Fibroblast of skin of left biceps (primary cell): Measurements from ENCODE around the gene AVP.

Experiments
- DNase-seq, 2 experiments: peaks; one replicate each; pipeline ENCODE4 v3.0.0-alpha.2; 2013; ENCODE audit warnings: low read depth in 2 of 2

The AVP gene

DNA sequence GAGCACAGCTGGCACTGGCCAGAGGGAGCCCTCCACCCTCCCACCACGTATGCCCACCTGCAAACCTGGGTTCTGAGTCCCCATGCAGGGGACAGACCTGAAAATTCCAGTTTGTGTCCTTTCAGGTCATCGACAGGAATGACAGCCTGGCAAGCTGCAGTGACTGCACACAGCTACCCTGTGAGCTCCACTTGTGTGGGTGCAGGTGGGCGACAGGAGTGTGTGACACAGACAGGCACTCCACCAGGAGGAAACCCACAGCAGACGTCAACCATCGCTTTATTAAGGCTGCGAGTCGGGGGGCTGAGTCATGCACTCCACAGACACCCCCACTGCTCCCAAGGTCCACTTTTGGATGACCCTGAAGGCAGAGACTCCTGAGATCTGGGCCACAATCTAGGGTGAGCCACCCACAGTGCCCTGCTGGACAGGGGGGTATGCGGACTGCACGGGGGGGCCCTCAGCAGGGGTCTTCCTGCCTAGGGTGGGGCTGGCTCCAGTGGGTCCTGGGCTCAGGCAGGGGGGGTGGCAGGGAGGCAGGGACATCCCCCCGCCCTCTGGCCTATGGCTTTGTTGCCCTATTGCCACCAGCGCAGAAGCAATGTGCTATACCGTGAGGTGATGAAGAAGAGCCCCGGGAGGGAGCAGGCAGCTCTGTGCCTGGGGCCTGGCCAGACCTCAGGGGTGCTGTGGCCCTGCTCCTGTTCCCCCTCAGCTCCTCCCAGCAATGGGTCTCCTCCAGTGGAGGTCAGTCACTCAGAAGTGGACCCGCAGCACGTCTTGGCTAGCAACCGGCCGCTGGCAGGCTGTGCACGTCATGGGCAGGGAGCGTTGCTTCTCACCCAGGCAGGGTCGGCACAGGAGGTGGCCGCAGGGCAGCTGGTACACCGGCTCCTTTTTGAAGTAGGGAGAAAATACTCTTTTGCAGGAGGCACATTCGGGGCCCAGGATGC, 25.1 kb upstream of the AVP start:
- DNase-seq = no peak

- no peak for DNase-seq
Measured at GRCh38 chr20:3107464-3108025, 23.0 kb upstream of the AVP start.

GRCh38 chr20:3106658-3107463, 22.3 kb upstream of the AVP start:
- DNase-seq = no peak

- no peak for DNase-seq
Measured at GRCh38 chr20:3106185-3106584, 21.7 kb upstream of the AVP start.

- no peak for DNase-seq
Measured at GRCh38 chr20:3105256-3106137, 21.0 kb upstream of the AVP start.

DNA sequence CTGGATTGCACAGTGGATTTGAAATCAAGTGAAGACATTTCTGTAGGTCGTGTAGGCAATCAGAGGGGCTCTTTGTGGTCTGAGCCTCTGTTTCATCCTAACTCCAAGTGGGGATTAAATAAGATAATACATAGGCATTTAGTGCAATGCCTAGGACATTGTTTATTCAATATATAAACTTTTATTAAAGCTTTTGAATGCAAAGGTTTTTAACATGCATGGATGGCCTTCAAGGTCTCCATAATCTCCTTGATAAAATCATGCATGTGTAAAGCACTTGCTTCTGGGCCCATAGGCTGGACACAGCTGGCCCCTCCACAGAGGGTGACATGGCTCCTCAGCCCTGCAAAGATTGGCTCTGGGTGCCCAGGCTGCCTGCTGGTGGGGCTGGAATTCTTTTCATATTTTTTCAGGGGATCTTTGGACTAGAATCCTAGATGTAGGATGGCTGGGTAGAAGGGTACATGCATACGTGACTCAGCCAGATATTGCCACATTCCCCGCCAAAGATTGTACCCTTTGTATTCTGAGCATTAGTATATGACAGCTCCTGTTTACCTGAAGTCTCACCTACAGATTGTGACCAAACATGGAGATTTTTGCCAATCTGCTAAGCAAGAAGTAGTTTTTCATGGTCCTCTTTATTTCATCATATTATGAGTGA, 19.0 kb upstream of the AVP start:
- no peak for DNase-seq

DNA sequence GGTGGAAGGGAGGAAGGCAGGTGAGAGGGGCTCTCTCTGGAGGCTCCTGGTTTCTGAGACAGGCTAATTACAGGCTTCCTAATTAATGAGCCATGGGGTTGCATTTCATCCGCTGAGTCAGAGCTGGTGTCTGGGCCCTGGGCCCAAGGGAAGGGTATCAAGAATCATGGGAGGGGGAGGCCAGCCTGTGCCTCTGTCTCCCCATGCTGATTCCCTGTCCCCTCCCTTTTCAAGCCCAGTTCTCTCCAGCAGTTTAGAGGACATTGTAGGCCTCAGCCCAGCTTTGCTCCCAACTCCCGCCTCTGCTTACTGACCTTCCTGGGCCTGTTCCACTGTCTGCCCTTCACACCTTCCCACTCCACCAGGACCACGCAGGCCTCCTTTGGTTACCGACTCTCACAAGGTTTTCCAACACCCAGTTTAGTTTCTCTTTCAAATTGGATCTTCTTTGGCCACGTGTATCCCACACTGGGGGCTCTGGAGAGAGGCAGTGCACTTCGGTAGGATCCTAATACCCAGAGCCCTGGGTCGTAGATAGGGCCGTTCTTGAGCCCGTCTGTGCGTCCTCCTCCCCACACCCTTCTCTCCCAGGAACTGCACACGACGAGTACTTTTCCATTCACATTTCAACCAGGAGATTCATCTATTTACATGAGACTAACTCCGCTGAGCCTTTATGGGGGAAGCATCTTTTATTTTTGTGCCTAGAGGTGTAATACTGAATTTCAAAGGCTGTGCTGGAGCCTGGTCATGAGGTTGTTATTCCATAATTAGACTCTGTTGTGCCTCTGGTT, 18.2 kb upstream of the AVP start:
- DNase-seq = no peak

DNA sequence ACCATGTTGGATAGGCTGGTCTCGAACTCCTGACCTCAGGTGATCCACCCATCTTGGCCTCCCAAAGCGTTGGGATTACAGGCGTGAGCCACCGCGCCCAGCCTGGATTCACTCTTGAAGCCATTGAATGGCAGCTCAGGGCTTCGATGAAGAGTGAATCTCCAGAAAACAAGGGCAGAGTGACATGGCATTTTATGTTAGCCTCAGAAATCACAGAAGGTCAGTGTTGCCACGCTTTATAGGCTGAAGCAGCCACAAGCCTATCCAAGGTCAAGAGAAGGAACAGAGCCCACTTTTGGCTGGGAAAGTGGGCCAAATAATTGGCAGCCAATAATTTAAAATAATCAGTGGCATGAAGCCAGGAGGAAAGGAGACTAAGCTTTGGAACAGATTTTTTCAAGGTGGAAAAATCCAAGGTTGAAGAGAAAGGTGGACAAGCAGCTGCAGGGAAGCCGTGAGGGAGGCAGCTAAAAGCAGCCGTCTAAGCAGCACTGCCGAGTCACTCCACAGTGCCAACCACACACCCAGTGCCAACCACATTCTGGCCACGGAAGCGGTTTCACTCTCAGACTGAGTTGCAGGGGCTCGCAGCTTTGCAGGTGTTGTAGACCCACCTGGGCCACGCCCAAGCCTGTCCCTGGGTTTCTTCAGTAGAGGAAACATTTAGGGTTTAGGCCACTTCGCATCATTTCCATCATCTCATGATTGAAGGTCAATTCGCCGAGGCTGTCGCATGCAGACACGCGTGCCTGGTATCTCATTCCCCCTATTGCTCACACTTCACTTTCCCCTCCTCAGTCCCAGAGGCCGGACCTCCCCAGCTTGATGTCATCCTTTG, 17.4 kb upstream of the AVP start:
- no peak for DNase-seq

DNA sequence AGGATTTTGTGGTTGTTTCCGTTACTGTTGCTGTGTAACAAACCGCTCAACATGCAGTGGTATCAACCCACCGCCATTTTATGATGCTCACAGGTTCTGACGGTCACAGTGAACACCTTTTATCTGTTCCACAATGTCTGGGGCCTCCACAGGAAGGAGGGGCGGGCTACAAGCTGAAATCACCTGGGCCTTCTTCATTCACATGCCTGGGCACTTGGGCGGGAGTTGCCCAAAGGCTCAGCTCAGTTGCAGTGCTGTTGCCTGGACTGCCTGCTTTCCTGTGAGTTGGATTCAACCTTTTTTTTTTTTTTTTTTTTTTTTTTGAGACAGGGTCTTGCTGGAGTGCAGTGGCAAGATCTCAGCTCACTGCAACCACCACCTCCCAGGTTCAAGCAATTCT, 16.7 kb upstream of the AVP start:
- no peak for DNase-seq

GRCh38 chr20:3100480-3100879, 16.0 kb upstream of the AVP start:
- DNase-seq = no peak

DNA sequence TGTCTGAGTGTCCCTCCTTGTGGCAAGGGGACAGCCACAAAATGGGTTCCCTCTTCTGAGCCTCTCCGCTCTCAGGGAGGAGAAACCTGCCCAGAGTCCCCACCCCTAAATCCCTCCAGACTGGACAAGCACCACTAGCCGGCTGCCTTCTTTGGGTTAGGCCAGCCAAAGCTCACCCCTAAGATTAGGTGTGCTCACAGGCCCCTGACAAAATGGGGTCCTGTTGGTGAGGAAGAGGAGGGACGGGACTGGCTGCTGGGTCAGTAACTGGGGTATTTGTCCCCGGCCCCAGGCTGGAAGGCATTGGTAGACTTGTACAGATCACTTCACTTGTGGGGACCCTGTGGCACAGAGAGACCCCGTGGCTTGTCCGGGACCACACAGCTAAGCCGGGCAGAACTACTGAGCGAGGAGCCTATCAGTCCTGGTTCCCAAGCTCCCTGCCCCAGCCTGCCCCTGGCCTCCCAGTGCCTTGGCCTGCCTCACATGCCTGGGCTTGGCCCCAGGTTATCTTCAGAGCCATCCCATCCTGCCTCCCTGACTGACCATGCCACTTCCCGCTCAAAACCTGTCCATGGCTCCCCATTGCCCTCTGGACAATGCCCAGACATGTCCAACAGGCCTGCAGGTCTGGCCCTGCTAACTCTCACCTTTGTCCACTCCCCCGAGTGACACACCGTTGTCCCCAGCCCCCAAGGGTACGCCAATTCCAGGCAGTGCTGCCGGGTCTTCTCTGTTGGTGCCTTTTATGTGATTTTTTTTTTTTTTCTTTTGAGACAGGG, 10.5 kb upstream of the AVP start:
- DNase-seq = no peak

DNA sequence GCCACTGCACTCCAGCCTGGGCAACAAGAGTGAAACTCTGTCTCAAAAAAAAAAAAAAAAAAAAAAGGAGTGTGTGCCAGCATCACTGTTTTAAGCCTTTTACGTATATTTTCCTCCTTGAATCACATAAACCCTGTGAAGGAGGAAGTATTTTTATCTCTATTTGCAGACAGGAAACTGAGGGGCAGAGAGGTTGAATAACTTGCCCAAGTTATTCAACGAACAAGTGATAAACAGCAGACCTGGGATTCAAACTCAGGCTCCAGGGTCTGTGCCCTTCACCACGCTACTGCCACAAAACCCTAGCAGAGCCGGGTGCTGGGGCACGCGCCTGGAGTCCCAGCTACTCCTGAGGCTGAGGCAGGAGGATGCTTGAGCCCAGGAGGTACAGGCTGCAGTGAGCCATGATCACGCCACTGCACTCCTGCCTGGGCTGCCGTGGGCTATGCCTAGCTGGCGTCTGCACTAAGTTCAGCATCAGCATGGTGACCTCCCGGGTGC, 9.4 kb upstream of the AVP start:
- DNase-seq = no peak

DNA sequence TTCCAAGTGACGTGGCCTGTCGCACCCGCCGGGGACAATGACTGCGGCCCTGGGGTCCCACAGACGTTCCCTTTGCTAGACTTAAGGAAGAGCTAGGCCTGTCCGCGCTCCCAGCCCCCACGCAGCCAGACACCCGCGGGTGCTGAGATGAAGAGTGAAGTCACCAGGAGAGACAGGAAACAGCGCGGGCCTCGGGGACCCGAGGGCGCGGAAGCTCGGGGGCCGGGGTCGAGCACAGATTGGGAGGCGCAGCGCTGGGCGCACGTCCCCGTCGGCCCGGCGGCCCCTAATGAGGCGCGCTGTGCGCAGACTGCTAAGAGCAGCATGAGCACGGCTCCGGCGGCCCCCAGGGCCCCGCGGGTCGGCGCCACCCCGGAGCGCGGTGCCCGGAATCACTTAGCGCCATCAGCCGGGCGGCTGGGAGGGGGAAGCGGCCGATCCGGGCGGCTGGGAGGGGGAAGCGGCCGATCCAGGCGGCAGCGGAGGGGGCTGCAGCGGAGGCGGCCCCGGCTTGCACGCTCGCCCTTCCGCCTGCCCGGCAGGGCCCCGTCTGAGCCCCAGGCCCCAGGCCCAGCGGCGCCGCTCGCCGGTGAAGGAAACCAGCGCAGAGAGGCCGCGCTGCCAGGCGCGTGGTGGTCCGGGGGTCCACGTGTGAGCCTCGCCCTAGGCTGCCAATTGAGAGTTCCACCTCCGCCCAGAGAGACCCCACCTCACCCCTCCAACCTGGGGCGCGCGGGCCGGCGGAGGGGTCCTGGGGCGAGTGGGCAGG, 8.3 kb upstream of the AVP start:
- no peak for DNase-seq

- DNase-seq = no peak
Measured at GRCh38 chr20:3090565-3090964, 6.0 kb upstream of the AVP start.

DNA sequence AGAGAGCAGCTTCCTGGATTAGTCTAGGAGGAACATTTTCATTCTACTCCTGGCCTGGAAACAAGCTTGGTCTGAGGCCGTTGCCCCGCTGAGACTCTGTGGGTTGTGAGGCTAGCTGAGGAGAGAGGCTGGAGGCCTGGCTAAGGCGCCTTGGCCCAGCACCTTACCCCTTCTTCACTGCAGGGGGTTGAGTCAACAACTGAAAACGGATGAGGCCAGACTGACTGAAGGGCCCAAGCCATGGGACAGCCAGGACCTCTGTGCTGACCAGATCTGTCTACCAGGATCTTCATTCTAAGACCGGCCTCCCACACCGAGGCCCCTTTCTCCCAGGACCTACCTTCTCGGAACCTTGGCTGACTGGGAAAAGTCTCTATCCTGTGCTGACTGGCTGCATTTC, 3.5 kb upstream of the AVP start:
- no peak for DNase-seq

- no peak for DNase-seq
Measured at GRCh38 chr20:3085571-3086072, 1.1 kb upstream of the AVP start.

DNA sequence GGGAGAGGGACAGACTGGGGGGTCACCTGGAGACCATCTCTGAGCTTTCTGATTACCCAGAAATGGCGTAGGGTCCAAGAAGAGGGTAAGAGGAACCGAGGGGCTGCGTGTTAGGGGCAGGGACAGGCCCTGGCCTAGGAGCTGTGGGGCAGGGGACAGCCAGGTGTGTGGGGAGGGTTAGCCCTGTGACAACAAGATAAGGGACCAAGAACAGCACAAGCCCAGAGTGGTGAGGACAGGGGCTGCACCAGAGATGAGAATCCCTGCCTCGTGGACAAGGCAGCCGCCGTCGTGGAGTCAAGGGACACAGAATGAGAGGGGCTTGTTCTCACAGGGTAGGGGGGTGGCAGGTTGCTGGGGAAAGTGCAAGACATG, 449 bp upstream of the AVP start:
- DNase-seq = no peak
